HG03103 (cell line): ENCODE results near the gene FANK1.

Source experiments
- ATAC-seq: cut with Tn5 transposase; IDR thresholded peaks from one replicate; pipeline ENCODE4 v1.9.1; 2021; ENCODE audit warnings: low read depth; ENCODE audit not compliant: unreplicated experiment

FANK1 gene, protein sequence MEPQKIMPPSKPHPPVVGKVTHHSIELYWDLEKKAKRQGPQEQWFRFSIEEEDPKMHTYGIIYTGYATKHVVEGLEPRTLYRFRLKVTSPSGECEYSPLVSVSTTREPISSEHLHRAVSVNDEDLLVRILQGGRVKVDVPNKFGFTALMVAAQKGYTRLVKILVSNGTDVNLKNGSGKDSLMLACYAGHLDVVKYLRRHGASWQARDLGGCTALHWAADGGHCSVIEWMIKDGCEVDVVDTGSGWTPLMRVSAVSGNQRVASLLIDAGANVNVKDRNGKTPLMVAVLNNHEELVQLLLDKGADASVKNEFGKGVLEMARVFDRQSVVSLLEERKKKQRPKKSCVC

DNA sequence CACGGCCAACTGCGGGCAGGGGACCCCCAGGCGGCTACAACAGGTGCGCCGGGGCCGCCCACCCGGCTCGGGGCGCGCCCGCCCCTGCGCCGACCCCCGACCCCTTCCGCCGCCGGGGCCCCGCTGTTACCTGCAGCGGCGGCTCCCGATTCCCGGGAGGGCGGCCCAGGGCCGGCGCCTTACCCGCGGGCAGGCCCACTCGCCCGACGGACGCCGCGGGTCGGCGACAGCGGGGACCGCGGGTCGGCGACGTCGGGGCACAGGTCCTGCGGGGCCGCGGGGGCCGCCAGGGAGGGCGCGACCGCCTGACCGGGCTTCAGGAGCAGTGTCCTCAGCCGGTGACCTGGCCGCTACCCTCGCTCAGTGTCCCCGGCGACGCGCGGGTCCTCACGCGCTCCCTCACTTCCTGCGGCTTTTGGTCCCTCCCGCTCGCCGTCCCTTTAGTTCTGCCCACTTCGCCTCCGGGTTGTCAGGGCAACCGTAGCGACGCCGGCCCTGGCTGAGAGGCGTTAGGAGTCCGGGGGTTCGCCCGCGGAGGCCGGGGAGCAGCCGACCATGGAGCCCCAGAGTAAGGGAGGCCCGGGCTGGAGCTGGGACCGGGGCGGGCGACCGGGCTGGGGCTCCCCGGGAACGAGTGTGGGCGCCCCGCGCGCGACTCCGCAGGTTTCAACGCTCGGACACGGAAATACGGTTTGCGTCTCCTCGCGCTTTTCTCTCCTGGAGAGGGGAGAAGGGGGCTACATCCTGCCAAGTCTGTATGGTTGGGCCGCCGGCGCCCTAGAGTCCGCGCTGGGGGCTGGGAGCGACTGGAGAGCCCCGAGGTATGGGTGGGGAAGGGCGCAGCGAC is at the start of gene FANK1:
Gene FANK1 (plus strand): TSS at position 477 of the 847 bp plus-strand sequence. CDS start 79 bp downstream, at position 556.
- ATAC-seq = peak; percentile 87

- no peak for ATAC-seq
Observed at GRCh38 chr10:125846894-125847293, 49.5 kb upstream of the FANK1 start.

DNA sequence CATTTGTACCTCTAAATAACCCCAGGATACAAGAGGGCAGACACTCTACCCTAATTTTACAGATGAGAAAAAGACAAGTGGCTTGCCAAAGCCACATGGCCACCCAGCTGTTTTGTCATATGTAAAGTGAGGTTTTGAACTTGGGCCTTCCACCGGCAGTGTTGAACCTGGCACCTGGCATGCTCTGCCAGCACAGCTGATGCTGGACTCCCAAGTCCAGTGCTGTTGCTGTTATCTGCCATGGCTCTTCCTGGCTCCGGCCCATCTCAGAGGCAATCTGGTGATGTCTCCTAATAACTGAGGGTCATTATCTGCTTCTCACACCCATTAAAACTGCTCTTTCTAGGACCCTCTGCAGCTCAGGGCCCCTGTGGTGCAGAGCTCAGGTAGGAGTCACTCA is 48.0 kb upstream of the FANK1 start:
- no peak for ATAC-seq

- ATAC-seq = no peak
Observed at GRCh38 chr10:125848857-125849256, 47.5 kb upstream of the FANK1 start.

DNA sequence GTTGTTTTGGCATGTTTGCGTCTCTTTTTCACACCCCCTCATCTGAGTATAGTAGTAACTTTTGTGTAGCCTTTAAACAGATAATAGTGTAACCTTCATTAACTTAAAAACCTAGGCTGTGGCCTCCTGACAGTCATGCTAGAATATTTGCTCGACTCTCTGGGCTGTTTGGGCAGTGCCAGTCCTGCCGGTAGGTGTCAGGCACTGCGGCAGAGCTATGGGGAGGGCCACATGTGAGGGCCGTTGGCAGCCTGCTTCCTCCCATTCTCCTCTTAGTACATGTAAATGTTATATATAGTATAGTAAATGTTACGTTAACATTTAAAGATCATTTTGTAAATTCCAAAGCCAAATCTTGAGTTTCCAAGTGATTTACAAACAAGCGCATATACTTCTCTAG is 46.9 kb upstream of the FANK1 start:
- ATAC-seq = no peak

DNA sequence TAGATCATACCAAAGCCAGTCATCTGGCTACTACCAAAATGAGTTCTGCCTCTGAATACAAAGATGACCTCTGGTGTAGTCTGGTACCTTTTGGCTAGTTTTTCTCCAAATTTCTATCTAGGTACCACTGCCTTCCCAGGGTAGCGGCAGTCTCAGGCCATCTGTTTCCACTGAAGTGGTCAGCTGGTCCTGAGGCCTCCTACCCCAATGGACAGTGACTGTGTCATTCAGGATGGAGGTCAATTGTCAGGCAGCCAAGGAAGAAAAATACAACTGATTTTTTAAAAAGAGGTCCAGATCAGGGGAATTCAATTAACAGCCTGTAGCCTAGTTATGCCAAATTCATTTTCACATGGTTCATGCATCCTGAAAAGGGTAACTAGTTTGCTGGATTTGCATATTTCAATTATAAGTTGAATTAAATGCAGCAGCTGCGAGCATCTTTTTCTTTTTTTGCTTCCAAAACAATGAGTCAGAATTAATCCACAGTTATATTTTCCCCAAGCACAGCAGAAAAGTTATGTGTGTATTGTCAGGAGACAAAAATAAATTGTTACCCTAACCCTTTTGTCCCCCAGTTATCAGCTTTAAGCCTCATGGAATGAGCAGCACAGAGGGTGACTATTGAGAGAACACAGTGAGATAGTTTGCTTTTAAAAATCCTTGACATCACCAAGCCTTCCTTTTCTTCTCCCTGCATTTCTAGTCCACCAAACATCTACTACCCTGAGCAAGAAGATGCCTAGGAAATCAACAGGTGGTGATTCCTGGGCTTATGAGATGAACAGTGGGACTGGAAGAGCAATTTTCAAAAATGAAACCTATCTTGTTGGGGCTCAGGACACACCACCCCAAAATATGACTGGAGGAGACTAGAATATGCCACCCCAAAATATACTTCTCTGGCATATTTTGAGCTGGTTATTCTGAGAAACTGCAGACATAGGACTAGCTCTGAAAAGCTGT is 45.3 kb upstream of the FANK1 start:
- ATAC-seq = no peak

DNA sequence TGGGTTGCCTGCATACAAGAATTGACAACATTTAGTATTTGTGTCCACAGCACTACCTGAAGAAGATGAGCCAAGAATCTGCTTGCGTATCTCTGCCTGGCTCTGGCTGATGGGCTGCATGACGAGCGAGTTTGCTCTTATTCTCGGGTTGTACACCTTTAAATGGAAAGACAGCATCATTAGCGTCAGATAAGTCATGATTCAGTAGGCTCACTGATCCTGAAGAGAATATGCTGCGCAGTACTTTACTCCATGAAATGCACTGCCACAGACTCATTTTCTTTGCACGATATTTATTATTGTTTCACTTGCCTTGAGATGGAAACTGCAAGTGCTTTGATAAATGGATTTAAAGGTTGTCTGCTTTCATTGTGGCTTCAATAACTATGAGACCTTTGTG is 43.9 kb upstream of the FANK1 start:
- no peak for ATAC-seq

DNA sequence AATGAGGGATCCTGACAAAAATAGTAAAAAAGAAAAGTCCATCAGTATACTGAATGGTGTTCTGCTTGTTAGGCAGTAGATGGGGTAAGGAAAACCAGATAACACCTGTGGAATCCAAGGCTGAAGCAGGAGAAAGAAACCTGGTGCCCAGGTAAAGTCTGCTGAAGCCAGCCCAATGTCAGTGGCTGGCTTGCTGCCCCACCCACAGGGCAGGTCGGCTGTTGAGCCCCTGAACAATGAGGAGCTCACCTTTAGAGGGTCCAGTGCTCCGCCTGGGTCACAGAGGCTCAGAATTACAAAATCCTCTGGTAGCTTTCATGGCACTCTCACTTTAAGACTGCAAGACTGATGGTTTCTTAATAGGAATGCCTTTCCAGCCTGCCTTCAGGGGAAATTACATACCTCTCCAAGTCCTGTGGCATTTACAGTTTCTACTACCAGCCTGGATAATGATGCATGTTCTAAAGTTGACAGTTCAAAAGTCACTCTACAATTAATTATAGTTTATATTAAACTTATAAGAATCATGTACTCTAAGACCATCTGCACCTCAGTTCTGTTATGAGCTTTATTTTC is 39.1 kb upstream of the FANK1 start:
- ATAC-seq = no peak

- ATAC-seq = no peak
Observed at GRCh38 chr10:125859128-125859817, 37.1 kb upstream of the FANK1 start.

GRCh38 chr10:125865120-125865519 is 31.2 kb upstream of the FANK1 start:
- ATAC-seq = no peak

GRCh38 chr10:125866421-125867029 is 29.8 kb upstream of the FANK1 start:
- ATAC-seq = no peak

- no peak for ATAC-seq
Observed at GRCh38 chr10:125868372-125868975, 27.9 kb upstream of the FANK1 start.

- no peak for ATAC-seq
Observed at GRCh38 chr10:125871338-125871737, 25.0 kb upstream of the FANK1 start.

GRCh38 chr10:125878957-125879835 is 17.2 kb upstream of the FANK1 start:
- ATAC-seq = no peak

- ATAC-seq = no peak
Observed at GRCh38 chr10:125880719-125881118, 15.6 kb upstream of the FANK1 start.

DNA sequence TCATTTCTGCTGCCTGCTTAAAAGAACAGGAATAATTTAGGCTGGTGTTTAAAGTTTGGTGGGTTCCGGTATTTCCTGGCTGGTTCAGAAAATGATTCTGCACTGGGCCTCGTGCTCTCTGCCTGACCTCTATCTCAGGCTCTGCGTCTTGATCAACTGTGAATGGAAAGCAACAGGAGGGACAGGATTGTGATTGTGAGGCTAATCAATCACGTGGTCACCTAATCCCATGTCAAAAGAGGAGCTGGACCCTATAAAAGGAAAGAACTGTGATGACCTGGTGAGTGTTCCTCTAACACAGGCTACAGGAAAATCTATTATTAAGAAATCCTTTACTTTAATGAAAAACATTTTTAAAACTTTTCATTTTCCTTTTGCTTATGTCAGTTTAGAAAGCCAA is 15.2 kb upstream of the FANK1 start, which contains the start of gene DHX32:
Gene DHX32 (minus strand): TSS at position 101 of the 400 bp plus-strand sequence. CDS start 468 bp downstream, outside the sequence.
- no peak for ATAC-seq

DNA sequence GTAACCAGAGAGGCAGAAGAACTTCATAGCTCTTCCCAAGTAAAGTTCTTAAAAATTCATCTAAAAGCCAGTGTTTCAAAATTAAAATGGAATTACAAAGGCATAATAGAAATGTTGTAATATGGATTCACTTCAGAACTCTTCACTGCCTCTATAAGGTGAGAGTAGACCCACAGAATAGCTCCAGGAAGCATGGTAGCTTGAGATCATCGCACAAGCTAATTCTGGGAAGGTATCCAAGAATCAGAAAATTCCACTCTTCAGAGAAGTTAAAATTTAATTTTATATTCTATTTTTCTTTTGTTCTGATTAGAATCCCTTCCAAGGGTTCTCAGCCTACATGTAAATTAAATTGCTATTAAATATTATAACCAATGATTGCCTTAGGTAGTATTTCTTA is 13.8 kb upstream of the FANK1 start:
- no peak for ATAC-seq

DNA sequence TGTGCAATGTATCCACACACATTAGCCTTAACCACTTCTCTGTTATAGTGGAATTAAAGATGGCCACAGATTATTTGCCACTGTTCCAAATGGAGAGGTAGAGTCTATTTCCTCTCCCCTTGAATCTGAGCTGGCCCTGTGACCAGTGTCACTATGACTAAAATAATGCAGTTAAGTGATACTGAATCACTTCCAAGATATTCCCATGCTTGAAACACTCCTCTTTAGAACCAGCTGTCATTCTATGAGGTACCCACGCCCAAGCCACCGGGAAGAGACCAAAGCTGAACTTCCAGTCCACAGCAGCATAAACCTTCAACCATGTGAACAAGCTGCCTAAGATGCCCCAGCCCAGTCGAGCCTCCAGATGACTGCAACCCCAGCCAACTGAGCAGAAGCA is 13.2 kb upstream of the FANK1 start:
- no peak for ATAC-seq
